HepG2 (cell line): ENCODE data around the gene ZNF764. TPM values are rescaled to one million over a fixed set of nuclear protein-coding genes. Genes with fewer than 3 reads are reported as not detected.

Experiments
- DMAP1 ChIP-seq: IDR thresholded peaks from 2 replicates; pipeline ENCODE4 v1.6.1; 2016
- ESRRA ChIP-seq: sonication (generic); formaldehyde crosslinking; IDR thresholded peaks from 2 replicates; pipeline ENCODE4 v1.5.1; 2020; ENCODE audit warnings: mild to moderate bottlenecking, low read depth, missing genetic modification reagents
- FOXM1 ChIP-seq: sonication (generic); formaldehyde crosslinking; IDR thresholded peaks from 2 replicates; pipeline ENCODE4 v1.5.0; 2020; ENCODE audit warnings: missing genetic modification reagents
- HNRNPK ChIP-seq: fragments of 200-400 bp; formaldehyde crosslinking; IDR thresholded peaks from 2 replicates; pipeline ENCODE4 v1.6.1; 2018; ENCODE audit warnings: low read length, low read depth, moderate library complexity, mild to moderate bottlenecking; ENCODE audit not compliant: poor library complexity, severe bottlenecking
- JUND ChIP-seq: sonication (generic); formaldehyde crosslinking; IDR thresholded peaks from 2 replicates; pipeline ENCODE4 v1.8.0; 2022; ENCODE audit warnings: mild to moderate bottlenecking, missing genetic modification reagents
- MIXL1 ChIP-seq: IDR thresholded peaks from 2 replicates; pipeline ENCODE4 v1.6.1; 2016
- MTA1 ChIP-seq: sonication (generic); formaldehyde crosslinking; IDR thresholded peaks from 2 replicates; pipeline ENCODE4 v1.4.0; 2020; ENCODE audit warnings: missing genetic modification reagents, mild to moderate bottlenecking, borderline replicate concordance
- NKX3-1 ChIP-seq: sonication (generic); formaldehyde crosslinking; IDR thresholded peaks from 2 replicates; pipeline ENCODE4 v1.5.0; 2020; ENCODE audit warnings: missing genetic modification reagents
- SALL1 ChIP-seq: sonication (generic); formaldehyde crosslinking; IDR thresholded peaks from 2 replicates; pipeline ENCODE4 v1.8.0; 2022; ENCODE audit warnings: mild to moderate bottlenecking, missing genetic modification reagents
- SALL2 ChIP-seq: sonication (generic); formaldehyde crosslinking; IDR thresholded peaks from 2 replicates; pipeline ENCODE4 v1.8.1; 2023; ENCODE audit warnings: mild to moderate bottlenecking, missing genetic modification reagents, inconsistent platforms
- TCF7 ChIP-seq: sonication (generic); IDR thresholded peaks from 2 replicates; pipeline ENCODE4 v1.6.1; 2016; ENCODE audit warnings: antibody characterized with exemption, low read depth
- XBP1 ChIP-seq: sonication (generic); formaldehyde crosslinking; IDR thresholded peaks from 2 replicates; pipeline ENCODE4 v1.5.0; 2020; ENCODE audit warnings: missing genetic modification reagents
- ZFY ChIP-seq: sonication (generic); formaldehyde crosslinking; IDR thresholded peaks from 2 replicates; pipeline ENCODE4 v1.4.0; 2020; ENCODE audit warnings: missing genetic modification reagents
- ZNF383 ChIP-seq: sonication (generic); formaldehyde crosslinking; IDR thresholded peaks from 2 replicates; pipeline ENCODE4 v1.4.0; 2020; ENCODE audit warnings: missing genetic modification reagents, mild to moderate bottlenecking, borderline replicate concordance
- ZNF607 ChIP-seq: sonication (generic); formaldehyde crosslinking; IDR thresholded peaks from 2 replicates; pipeline ENCODE4 v1.5.1; 2020; ENCODE audit warnings: missing genetic modification reagents, mild to moderate bottlenecking, borderline replicate concordance
- ZNF775 ChIP-seq: sonication (generic); formaldehyde crosslinking; IDR thresholded peaks from 2 replicates; pipeline ENCODE4 v1.4.0; 2020; ENCODE audit warnings: missing genetic modification reagents, mild to moderate bottlenecking, moderate library complexity, borderline replicate concordance
- ZNF776 ChIP-seq: sonication (generic); formaldehyde crosslinking; IDR thresholded peaks from 2 replicates; pipeline ENCODE4 v1.4.0; 2020; ENCODE audit warnings: mild to moderate bottlenecking, missing genetic modification reagents
- polyA plus RNA-seq, 8 experiments: library from polyadenylated mRNA; depleted of rRNA in 3 of 8; stranded (reverse) in 7 of 8; unstranded in 1 of 8; fragments of >200 nt; fragmentation: Illumina TruSeq in 4 of 8; extraction: Trizol in 4 of 8; gene quantifications; 2 replicates each; pipeline versions ENCODE4 v1.2.1 to v1.2.3, GENCODE V29; 2011 to 2016; ENCODE audit warnings: low read depth in 4 of 8, missing spikeins in 1 of 8, mixed read lengths in 1 of 8; ENCODE audit not compliant: insufficient read depth in 1 of 8
- total RNA-seq, 5 experiments: library from RNA; depleted of rRNA; stranded (reverse); fragments of >200 nt; fragmentation: Illumina TruSeq; extraction: Trizol; gene quantifications; 2 replicates each; pipeline ENCODE4 v1.2.3, GENCODE V29; 2016; ENCODE audit warnings: low read depth in 1 of 5
- TF ChIP-seq, protein P1 (sequence below): sonication (generic); formaldehyde crosslinking; conservative IDR thresholded peaks from 2 replicates; pipeline ENCODE4 v1.4.0; 2020; ENCODE audit warnings: missing genetic modification reagents
- TF ChIP-seq, protein P2 (sequence below): sonication (generic); formaldehyde crosslinking; IDR thresholded peaks from 2 replicates; pipeline ENCODE4 v1.9.0; 2021; ENCODE audit warnings: missing genetic modification reagents, borderline replicate concordance
- TF ChIP-seq, protein P3 (sequence below), 2 experiments: sonication (generic) in 1 of 2; formaldehyde crosslinking in 1 of 2; IDR thresholded peaks; 2 replicates each; pipeline versions ENCODE4 v1.4.0 to v1.6.1; 2018 to 2020; ENCODE audit warnings: missing genetic modification reagents in 2 of 2, borderline replicate concordance in 1 of 2, low read depth in 1 of 2, mild to moderate bottlenecking in 1 of 2, missing biosample characterization in 1 of 2
- TF ChIP-seq, protein P4 (sequence below): sonication (generic); formaldehyde crosslinking; IDR thresholded peaks from 2 replicates; pipeline ENCODE4 v1.5.0; 2020; ENCODE audit warnings: mild to moderate bottlenecking, missing genetic modification reagents

The ZNF764 gene
- total and polyA plus RNA-seq, 2 of the 13 experiments (the other 11 are each of a cell fraction or from before 2014, with no cell fraction given), result 4.1 to 9.1 TPM

DNA sequence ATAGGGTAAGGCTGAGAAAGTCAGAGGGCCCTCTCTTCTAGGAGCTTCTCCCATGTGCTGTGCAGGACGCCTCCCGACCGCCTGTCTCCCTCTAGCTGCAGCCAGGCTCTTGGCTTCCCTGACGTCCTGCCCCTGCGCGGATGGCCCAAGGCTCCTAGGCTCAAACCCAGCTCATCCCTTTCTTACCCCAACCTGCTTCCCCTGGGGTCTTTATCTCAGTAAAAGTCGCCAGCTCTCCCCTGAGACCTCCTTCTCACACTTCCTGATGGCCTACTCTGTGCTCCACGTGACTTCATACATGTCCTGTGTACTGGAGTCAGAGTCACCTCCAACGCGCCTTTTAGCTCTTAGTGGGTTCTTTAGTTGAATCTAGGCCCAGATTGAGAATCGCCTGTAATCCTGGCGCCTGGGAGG, 22.4 kb downstream of the ZNF764 start (continued):
- 0 out of 2 replicates have a peak, but pooled peaks have one; percentile 54 for TF ChIP-seq ZNF607
- TF ChIP-seq HNRNPK, result no peak
- TF ChIP-seq ESRRA (CRISPR knock-in tag), result no peak
- TF ChIP-seq, protein P1, sequence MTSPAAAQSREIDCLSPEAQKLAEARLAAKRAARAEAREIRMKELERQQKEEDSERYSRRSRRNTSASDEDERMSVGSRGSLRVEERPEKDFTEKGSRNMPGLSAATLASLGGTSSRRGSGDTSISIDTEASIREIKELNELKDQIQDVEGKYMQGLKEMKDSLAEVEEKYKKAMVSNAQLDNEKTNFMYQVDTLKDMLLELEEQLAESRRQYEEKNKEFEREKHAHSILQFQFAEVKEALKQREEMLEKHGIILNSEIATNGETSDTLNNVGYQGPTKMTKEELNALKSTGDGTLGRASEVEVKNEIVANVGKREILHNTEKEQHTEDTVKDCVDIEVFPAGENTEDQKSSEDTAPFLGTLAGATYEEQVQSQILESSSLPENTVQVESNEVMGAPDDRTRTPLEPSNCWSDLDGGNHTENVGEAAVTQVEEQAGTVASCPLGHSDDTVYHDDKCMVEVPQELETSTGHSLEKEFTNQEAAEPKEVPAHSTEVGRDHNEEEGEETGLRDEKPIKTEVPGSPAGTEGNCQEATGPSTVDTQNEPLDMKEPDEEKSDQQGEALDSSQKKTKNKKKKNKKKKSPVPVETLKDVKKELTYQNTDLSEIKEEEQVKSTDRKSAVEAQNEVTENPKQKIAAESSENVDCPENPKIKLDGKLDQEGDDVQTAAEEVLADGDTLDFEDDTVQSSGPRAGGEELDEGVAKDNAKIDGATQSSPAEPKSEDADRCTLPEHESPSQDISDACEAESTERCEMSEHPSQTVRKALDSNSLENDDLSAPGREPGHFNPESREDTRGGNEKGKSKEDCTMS (CRISPR knock-in tag), result no peak
- TF ChIP-seq, protein P2, sequence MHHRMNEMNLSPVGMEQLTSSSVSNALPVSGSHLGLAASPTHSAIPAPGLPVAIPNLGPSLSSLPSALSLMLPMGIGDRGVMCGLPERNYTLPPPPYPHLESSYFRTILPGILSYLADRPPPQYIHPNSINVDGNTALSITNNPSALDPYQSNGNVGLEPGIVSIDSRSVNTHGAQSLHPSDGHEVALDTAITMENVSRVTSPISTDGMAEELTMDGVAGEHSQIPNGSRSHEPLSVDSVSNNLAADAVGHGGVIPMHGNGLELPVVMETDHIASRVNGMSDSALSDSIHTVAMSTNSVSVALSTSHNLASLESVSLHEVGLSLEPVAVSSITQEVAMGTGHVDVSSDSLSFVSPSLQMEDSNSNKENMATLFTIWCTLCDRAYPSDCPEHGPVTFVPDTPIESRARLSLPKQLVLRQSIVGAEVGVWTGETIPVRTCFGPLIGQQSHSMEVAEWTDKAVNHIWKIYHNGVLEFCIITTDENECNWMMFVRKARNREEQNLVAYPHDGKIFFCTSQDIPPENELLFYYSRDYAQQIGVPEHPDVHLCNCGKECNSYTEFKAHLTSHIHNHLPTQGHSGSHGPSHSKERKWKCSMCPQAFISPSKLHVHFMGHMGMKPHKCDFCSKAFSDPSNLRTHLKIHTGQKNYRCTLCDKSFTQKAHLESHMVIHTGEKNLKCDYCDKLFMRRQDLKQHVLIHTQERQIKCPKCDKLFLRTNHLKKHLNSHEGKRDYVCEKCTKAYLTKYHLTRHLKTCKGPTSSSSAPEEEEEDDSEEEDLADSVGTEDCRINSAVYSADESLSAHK (CRISPR knock-in tag), result no peak; the same call in 1 of the 2 replicates
- TF ChIP-seq NKX3-1, result peak; percentile 63
- TF ChIP-seq, protein P3, sequence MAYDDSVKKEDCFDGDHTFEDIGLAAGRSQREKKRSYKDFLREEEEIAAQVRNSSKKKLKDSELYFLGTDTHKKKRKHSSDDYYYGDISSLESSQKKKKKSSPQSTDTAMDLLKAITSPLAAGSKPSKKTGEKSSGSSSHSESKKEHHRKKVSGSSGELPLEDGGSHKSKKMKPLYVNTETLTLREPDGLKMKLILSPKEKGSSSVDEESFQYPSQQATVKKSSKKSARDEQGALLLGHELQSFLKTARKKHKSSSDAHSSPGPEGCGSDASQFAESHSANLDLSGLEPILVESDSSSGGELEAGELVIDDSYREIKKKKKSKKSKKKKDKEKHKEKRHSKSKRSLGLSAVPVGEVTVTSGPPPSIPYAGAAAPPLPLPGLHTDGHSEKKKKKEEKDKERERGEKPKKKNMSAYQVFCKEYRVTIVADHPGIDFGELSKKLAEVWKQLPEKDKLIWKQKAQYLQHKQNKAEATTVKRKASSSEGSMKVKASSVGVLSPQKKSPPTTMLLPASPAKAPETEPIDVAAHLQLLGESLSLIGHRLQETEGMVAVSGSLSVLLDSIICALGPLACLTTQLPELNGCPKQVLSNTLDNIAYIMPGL (CRISPR knock-in tag; IDR thresholded peaks at IDR 0.05; ENCODE audit: borderline replicate concordance in 1 of 2, low read depth in 1 of 2), result peak; percentile 91; a peak in 3 of 4 replicates
- TF ChIP-seq SALL1 (CRISPR knock-in tag), result peak; percentile 84
- peak; percentile 73 for TF ChIP-seq ZFY
- TF ChIP-seq MIXL1 (CRISPR knock-in tag), result 0 out of 2 replicates have a peak, but pooled peaks have one; percentile 17
- no peak for TF ChIP-seq ZNF383
- TF ChIP-seq XBP1 (CRISPR knock-in tag), result no peak
- TF ChIP-seq FOXM1 (CRISPR knock-in tag), result no peak
- TF ChIP-seq TCF7, result no peak
- no peak for TF ChIP-seq DMAP1 (CRISPR knock-in tag)
- no peak for TF ChIP-seq ZNF776
- TF ChIP-seq JUND, result no peak
- TF ChIP-seq, protein P4, sequence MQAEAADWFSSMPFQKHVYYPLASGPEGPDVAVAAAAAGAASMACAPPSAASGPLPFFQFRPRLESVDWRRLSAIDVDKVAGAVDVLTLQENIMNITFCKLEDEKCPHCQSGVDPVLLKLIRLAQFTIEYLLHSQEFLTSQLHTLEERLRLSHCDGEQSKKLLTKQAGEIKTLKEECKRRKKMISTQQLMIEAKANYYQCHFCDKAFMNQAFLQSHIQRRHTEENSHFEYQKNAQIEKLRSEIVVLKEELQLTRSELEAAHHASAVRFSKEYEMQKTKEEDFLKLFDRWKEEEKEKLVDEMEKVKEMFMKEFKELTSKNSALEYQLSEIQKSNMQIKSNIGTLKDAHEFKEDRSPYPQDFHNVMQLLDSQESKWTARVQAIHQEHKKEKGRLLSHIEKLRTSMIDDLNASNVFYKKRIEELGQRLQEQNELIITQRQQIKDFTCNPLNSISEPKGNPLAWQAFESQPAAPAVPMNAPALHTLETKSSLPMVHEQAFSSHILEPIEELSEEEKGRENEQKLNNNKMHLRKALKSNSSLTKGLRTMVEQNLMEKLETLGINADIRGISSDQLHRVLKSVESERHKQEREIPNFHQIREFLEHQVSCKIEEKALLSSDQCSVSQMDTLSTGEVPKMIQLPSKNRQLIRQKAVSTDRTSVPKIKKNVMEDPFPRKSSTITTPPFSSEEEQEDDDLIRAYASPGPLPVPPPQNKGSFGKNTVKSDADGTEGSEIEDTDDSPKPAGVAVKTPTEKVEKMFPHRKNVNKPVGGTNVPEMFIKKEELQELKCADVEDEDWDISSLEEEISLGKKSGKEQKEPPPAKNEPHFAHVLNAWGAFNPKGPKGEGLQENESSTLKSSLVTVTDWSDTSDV (CRISPR knock-in tag), result 0 out of 2 replicates have a peak, but pooled peaks have one; percentile 36
- no peak for TF ChIP-seq SALL2 (CRISPR knock-in tag)
- TF ChIP-seq ZNF775 (CRISPR knock-in tag), result no peak; the same call in 1 of the 2 replicates
- TF ChIP-seq MTA1 (CRISPR knock-in tag), result peak; percentile 76; the same call in 1 of the 2 replicates
